Cardiac muscle cell (in vitro differentiated cells and primary cell): ENCODE data around the gene PRPSAP2. TPM values are rescaled to one million over a fixed set of nuclear protein-coding genes. Genes with fewer than 3 reads are reported as not detected.
A peak's percentile ranks its signal among the peaks of the same experiment; 100 is the strongest.
"Not testable (repeated sequence)": the region's sequence is repeated elsewhere in the genome, so short reads cannot be mapped to it uniquely, and the experiment has no call there.

ENCODE experiments used
- DNase-seq, 2 donors: peaks; one replicate each; pipeline versions ENCODE4 v3.0.0 to v3.0.0-alpha.2; 2010 to 2017; ENCODE audit warnings: low read depth in 1 of 2, low spot score in 1 of 2
- H3K27ac ChIP-seq: fragments of 200-600 bp; sonication (generic); 2 replicates; pipeline ENCODE4 v1.5.1; 2016
- H3K27me3 ChIP-seq: fragments of 200-600 bp; sonication (generic); 2 replicates; pipeline ENCODE4 v1.6.0; 2016; ENCODE audit warnings: control low read depth
- H3K36me3 ChIP-seq: fragments of 200-600 bp; sonication (generic); 2 replicates; pipeline ENCODE4 v1.5.1; 2016; ENCODE audit warnings: control low read depth
- H3K4me1 ChIP-seq: fragments of 200-600 bp; sonication (generic); 2 replicates; pipeline ENCODE4 v1.8.1; 2017; ENCODE audit warnings: low read depth, mild to moderate bottlenecking, mixed run types
- H3K4me3 ChIP-seq: fragments of 200-600 bp; sonication (generic); 2 replicates; pipeline ENCODE4 v1.5.1; 2016; ENCODE audit warnings: mild to moderate bottlenecking
- H3K9me3 ChIP-seq: fragments of 200-600 bp; sonication (generic); 2 replicates; pipeline ENCODE4 v1.5.1; 2017; ENCODE audit warnings: low read depth, mild to moderate bottlenecking, control low read depth
- polyA plus RNA-seq: library from polyadenylated mRNA; unstranded; fragments of >200 nt; fragmentation: Nextera tagmentation; extraction: Ambion mirVana; gene quantifications from 2 replicates; pipeline ENCODE4 v1.2.1, GENCODE V29; 2016
- total RNA-seq: library from RNA; depleted of rRNA; stranded (reverse); fragments of >200 nt; gene quantifications from 2 replicates; pipeline ENCODE4 v1.2.3, GENCODE V29; 2016
- TF ChIP-seq, protein P1 (sequence below): IDR thresholded peaks from 2 replicates; pipeline ENCODE4 v1.5.1; 2012; ENCODE audit warnings: low read depth, mild to moderate bottlenecking, low read length

PRPSAP2 gene
- total and polyA plus RNA-seq, 2 experiments from 2014 or later = 48.9 to 68.5 TPM

DNA sequence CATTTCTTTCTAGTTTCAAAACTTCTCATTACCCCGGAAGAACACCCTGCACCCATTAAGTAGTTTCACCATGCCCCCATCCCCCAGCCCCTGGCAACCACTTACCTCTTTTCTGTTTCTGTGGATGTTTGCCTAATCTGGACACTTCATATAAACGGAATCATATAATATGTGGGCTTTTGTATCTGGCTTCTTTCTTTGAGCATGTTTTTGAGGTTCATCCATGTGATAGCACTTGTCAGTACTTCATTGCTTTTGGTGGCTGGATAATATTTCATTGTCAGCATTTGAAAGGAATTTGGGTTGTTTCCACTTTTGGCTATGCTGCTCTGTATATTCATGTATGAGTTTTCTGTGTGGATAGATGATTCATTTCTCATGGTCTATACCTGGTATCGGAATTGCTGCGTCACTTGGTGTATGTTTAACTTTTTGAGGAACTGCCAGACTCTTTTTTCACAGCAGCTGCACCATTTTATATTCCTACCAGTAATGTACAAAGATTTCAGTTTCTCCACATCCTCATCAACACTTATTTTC is 64.1 kb downstream of the PRPSAP2 start:
- Histone ChIP-seq H3K27me3 (no peaks in the 10 kb centered on the region), H3K4me3 (no peak overlapping the region), H3K9me3 (no peaks in the 10 kb centered on the region), H3K4me1 (peaks cover 20% of the 10 kb centered on the region), H3K27ac (no peak overlapping the region), H3K36me3 (peaks cover 3% of the 10 kb centered on the region)
- DNase-seq = peak in 1 of 2 donors; percentile 60
- TF ChIP-seq, protein P1, sequence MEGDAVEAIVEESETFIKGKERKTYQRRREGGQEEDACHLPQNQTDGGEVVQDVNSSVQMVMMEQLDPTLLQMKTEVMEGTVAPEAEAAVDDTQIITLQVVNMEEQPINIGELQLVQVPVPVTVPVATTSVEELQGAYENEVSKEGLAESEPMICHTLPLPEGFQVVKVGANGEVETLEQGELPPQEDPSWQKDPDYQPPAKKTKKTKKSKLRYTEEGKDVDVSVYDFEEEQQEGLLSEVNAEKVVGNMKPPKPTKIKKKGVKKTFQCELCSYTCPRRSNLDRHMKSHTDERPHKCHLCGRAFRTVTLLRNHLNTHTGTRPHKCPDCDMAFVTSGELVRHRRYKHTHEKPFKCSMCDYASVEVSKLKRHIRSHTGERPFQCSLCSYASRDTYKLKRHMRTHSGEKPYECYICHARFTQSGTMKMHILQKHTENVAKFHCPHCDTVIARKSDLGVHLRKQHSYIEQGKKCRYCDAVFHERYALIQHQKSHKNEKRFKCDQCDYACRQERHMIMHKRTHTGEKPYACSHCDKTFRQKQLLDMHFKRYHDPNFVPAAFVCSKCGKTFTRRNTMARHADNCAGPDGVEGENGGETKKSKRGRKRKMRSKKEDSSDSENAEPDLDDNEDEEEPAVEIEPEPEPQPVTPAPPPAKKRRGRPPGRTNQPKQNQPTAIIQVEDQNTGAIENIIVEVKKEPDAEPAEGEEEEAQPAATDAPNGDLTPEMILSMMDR = no peak

DNA sequence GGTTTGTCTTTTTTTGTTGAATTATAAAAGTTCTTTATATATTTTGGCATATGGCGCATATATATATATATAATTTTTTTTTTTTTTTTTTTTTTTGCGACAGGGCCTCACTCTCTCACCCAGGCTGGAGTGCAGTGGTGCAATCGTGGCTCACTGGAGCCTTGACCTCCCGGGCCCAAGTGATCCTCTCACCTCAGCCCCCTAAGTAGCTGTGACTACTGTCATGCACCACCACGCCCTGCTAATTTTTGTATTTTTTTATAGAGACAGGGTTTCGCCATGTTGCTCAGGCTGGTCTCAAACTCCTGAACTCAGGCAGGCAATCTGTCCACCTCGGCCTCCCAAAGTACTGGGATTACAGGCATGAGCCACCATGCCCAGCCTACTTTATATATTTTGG is 64.7 kb downstream of the PRPSAP2 start:
- H3K36me3 ChIP-seq, DNase-seq, H3K27me3 ChIP-seq, H3K4me3 ChIP-seq, H3K27ac ChIP-seq, H3K9me3 ChIP-seq: not testable (repeated sequence)
- H3K4me1 ChIP-seq = peaks cover 20% of the 10 kb centered on the region

DNA sequence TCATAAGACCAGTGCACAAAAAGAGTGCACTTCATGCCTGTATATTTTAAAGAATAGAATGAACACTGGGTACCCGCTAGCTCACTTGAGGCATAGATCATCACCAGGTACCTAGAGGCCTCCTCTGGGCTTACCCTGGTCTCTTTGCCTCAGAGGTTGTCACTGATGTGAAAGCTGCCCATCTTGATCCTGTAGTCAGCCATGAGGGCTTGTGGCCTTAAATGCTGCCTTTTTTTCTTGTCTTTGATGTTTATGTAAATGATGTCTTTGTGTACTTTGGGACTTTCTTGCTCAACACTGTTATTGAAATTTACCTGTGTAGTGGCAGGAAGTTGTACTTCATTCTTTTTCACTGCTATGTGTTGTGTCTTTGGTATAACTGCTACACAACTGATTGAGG is 67.3 kb downstream of the PRPSAP2 start:
- no peaks in the 10 kb centered on the region for H3K9me3 ChIP-seq
- no peak overlapping the region for H3K27ac ChIP-seq
- DNase-seq = no peak
- no peak overlapping the region for H3K4me3 ChIP-seq
- H3K36me3 ChIP-seq = peaks cover 10% of the 10 kb centered on the region
- H3K4me1 ChIP-seq = peaks cover 20% of the 10 kb centered on the region
- H3K27me3 ChIP-seq = no peaks in the 10 kb centered on the region
- TF ChIP-seq, protein P1 = no peak

DNA sequence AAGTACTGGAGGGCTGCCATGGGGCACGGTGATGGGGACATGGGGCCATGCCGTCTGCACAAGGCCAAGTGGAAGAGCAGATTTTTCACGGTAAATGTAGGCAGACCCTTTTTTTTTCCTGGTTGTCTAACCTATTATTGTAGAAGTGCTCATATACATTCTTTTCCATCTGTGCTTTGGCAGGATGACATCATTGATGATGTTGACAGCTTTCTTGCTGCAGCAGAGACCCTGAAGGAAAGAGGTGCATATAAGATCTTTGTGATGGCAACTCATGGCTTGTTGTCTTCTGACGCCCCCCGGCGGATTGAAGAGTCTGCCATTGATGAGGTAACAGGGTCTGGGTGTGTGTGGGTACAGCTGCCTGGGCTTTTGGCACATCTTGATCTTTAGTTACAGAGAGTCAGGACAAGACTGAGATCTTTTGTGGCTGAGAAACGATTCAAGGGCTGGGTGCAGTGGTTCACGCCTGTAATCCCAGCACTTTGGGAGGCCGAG is 70.7 kb downstream of the PRPSAP2 start:
- DNase-seq = no peak

DNA sequence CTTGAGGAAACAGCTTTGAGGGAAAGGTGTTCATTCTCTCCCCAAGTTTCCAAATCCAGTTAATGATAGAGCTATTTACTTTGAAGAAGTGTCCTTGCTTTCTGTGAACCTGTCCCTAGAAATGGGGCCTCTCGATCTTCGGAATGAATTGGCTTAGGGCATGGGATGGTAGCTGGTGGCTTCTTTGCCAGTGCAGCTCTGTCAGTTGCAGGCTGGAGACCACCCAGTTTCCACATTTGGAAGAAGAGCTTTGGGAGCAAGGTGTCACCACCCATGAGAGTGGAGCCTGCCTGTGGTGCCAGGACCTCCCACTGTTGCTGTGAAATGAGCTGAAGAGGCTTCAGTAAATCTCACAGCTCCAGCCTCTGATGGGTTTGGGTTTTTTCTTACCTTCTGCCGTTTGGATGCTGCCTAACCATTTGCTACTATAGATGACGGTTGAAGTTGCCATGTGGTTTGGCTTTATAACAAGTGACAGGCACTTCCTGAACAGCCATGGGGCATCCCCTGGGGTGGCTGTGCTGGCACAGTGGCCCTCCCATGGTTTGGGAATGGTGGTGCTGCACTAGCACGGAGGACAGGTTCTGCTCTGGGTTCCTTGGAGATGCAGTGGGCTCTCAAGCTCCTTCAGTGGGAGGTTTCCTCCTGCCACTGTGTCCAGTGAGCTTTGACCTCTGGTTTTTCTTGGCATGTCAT is 74.6 kb downstream of the PRPSAP2 start:
- TF ChIP-seq, protein P1 = no peak
- no peaks in the 10 kb centered on the region for H3K4me1 ChIP-seq
- no peaks in the 10 kb centered on the region for H3K27me3 ChIP-seq
- no peak overlapping the region for H3K4me3 ChIP-seq
- peak overlapping the region; percentile 43 for H3K27ac ChIP-seq
- no peak for DNase-seq
- H3K36me3 ChIP-seq = peaks cover 19% of the 10 kb centered on the region
- H3K9me3 ChIP-seq = no peaks in the 10 kb centered on the region

More for the DNA sequence above, 70.7 kb downstream of the PRPSAP2 start:
- no peaks in the 10 kb centered on the region for H3K9me3 ChIP-seq
- H3K4me1 ChIP-seq = no peaks in the 10 kb centered on the region
- TF ChIP-seq, protein P1 = no peak
- H3K4me3 ChIP-seq = no peak overlapping the region
- no peak overlapping the region for H3K27ac ChIP-seq
- no peaks in the 10 kb centered on the region for H3K27me3 ChIP-seq
- peaks cover 19% of the 10 kb centered on the region for H3K36me3 ChIP-seq
